Osteocyte (in vitro differentiated cells): ENCODE results near the gene PDGFC. TPM values are rescaled to one million over a fixed set of nuclear protein-coding genes. Genes with fewer than 3 reads are reported as not detected.

Experiments
- DNase-seq: peaks from one replicate; pipeline ENCODE4 v3.0.0; 2021; ENCODE audit warnings: mixed read lengths; ENCODE audit not compliant: unreplicated experiment; ENCODE audit errors: extremely low spot score
- H3K27ac Mint-ChIP-seq: one replicate; pipeline ENCODE4 v1.8.0; 2021; ENCODE audit warnings: mild to moderate bottlenecking, mixed read lengths; ENCODE audit not compliant: unreplicated experiment
- H3K27me3 Mint-ChIP-seq: one replicate; pipeline ENCODE4 v1.8.0; 2021; ENCODE audit warnings: mixed read lengths; ENCODE audit not compliant: unreplicated experiment
- H3K36me3 Mint-ChIP-seq: one replicate; pipeline ENCODE4 v1.8.0; 2021; ENCODE audit warnings: mixed read lengths; ENCODE audit not compliant: unreplicated experiment
- H3K4me1 Mint-ChIP-seq: one replicate; pipeline ENCODE4 v1.8.0; 2021; ENCODE audit warnings: mixed read lengths; ENCODE audit not compliant: unreplicated experiment
- H3K4me3 Mint-ChIP-seq: one replicate; pipeline ENCODE4 v1.8.0; 2021; ENCODE audit warnings: mild to moderate bottlenecking, moderate library complexity, mixed read lengths; ENCODE audit not compliant: unreplicated experiment
- H3K9me3 Mint-ChIP-seq: one replicate; pipeline ENCODE4 v1.8.0; 2021; ENCODE audit warnings: mixed read lengths; ENCODE audit not compliant: unreplicated experiment
- total RNA-seq: library from RNA; stranded (reverse); gene quantifications from 2 replicates; pipeline ENCODE4 v1.2.1, GENCODE V29; 2021
- TF ChIP-seq, protein P1 (sequence below): fragments of 200-600 bp; sonication (generic); IDR thresholded peaks from 2 replicates; pipeline ENCODE4 v1.5.0; 2021; ENCODE audit warnings: antibody characterized with exemption, mild to moderate bottlenecking, moderate library complexity

The PDGFC gene
- total RNA-seq, 1 donor from 2014 or later, result 25.4 TPM

DNA sequence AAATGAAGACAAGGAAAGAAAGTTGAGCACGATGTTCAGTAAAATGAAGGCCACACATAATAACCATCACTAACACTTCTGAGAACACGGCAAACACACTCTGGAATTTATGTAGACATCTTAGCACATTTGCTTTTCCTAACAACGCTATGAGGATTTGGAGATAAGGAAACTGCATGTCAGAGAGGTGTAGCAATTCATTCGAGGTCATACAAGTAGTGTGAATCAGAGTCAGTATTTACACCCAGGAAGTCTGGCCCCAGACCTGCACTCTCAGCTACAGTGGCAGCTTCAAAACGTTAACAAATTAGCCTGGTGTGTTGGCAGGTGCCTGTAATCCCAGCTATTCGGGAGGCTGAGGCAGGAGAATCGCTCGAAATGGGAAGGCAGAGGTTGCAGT lies 253.4 kb downstream of the PDGFC start:
- TF ChIP-seq, protein P1, sequence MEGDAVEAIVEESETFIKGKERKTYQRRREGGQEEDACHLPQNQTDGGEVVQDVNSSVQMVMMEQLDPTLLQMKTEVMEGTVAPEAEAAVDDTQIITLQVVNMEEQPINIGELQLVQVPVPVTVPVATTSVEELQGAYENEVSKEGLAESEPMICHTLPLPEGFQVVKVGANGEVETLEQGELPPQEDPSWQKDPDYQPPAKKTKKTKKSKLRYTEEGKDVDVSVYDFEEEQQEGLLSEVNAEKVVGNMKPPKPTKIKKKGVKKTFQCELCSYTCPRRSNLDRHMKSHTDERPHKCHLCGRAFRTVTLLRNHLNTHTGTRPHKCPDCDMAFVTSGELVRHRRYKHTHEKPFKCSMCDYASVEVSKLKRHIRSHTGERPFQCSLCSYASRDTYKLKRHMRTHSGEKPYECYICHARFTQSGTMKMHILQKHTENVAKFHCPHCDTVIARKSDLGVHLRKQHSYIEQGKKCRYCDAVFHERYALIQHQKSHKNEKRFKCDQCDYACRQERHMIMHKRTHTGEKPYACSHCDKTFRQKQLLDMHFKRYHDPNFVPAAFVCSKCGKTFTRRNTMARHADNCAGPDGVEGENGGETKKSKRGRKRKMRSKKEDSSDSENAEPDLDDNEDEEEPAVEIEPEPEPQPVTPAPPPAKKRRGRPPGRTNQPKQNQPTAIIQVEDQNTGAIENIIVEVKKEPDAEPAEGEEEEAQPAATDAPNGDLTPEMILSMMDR, result no peak
- H3K4me3 Mint-ChIP-seq, result no peak overlapping the region
- DNase-seq, result no peak
- H3K27ac Mint-ChIP-seq, result no peak overlapping the region
- no peaks in the 10 kb centered on the region for H3K4me1 Mint-ChIP-seq
- no peaks in the 10 kb centered on the region for H3K9me3 Mint-ChIP-seq
- H3K36me3 Mint-ChIP-seq, result no peaks in the 10 kb centered on the region
- H3K27me3 Mint-ChIP-seq, result no peaks in the 10 kb centered on the region

DNA sequence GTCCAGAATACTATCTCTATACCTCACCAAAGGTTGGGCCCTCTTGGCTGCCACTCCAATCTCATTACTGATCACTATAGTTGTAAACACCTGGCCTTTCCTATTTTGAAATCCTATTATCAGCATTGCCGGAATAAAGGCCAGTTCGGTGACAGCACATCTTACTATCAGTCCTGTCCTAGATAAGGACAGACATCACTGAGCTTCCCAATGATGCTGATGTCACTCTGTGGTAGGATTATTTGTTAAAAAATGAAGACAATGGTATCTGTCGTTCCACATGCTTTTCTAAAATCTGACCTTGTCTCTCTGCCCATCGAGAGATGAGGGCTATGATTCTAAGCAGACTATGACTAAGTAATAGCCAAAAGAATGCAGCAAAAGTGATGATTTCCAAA lies 260.4 kb downstream of the PDGFC start:
- TF ChIP-seq, protein P1, result no peak
- no peaks in the 10 kb centered on the region for H3K36me3 Mint-ChIP-seq
- H3K27ac Mint-ChIP-seq, result no peak overlapping the region
- no peaks in the 10 kb centered on the region for H3K4me1 Mint-ChIP-seq
- no peaks in the 10 kb centered on the region for H3K9me3 Mint-ChIP-seq
- no peaks in the 10 kb centered on the region for H3K27me3 Mint-ChIP-seq
- no peak overlapping the region for H3K4me3 Mint-ChIP-seq
- no peak for DNase-seq

Other genes with a start within 250 kb of the PDGFC start
- 16.7 and 19.4 TPM in 2 replicates for gene GLRB, start 104.4 kb upstream of the PDGFC start, total RNA-seq
- 31.3 and 39.0 TPM in 2 replicates for gene GRIA2, start 248.9 kb upstream of the PDGFC start, total RNA-seq